ENCODE results near the gene PFKFB2.
A peak's percentile ranks its signal among the peaks of the same experiment; 100 is the strongest.

PFKFB2 gene

GRCh38 chr1:207077470-207078377 lies 24.6 kb downstream of the PFKFB2 start:
- Mint-ChIP-seq H3K27ac (no peak overlapping the region), H3K4me3 (no peak overlapping the region), H3K9me3 (no peaks in the 10 kb centered on the region), H3K4me1 (ENCODE audit: low read depth) (no peaks in the 10 kb centered on the region), H3K36me3 (ENCODE audit: low read depth) (no peaks in the 10 kb centered on the region), H3K27me3 (no peaks in the 10 kb centered on the region)

DNA sequence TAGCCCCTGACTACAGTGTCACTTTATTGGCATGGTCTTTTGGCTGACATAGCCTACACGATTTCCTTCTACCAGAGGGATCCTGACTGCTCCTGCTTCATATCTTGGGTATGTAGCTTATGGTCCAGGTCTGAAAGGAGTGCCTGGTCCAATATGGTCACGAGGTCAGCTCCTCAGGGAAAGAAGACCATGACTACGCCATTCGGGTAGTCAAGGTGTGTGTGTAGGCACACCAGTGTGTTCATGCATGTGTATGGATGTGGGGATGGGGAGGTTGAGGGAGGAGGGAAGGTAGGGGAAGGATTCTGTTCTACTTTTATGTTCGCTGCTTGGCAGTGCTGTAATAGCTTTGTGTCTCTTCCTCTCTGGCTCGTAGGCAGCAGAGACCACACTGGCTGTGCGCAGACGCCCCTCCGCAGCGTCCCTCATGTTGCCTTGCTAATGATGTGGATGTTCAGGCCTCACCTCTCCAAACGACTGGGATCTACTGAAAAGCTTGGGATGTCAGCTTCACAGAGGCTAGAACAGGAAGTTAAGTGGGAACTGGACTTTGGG lies 25.6 kb downstream of the PFKFB2 start:
- no peak overlapping the region for H3K4me3 Mint-ChIP-seq
- H3K36me3 Mint-ChIP-seq (ENCODE audit: low read depth), result no peaks in the 10 kb centered on the region
- no peaks in the 10 kb centered on the region for H3K4me1 Mint-ChIP-seq (ENCODE audit: low read depth)
- no peak overlapping the region for H3K27ac Mint-ChIP-seq
- no peaks in the 10 kb centered on the region for H3K9me3 Mint-ChIP-seq
- H3K27me3 Mint-ChIP-seq, result peaks cover 2% of the 10 kb centered on the region

DNA sequence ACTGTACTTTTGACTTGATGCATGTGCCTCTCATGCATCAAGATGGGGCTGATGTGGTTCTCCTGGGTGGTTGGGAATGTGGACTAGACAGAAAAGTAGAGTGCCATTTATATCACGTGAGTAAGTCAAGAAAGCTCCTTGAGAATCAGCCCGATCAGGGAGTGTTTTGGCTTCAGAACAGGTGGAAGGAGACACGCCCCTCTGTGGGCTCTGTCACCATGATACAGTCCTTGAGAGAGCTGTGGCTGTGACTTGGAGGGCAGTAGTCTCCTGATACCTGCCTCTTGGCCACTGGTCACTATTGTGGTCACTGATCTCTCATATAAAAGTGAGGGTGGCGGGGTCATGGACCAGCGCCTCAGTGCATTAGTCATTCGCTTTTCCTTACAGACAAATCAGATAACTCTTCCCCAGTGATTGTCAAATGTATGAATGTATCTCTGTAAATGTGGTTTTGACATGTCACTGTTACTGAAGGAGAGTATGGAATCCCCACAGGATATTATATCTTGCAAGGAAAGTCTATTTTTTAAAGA lies 26.7 kb downstream of the PFKFB2 start:
- peaks cover 4% of the 10 kb centered on the region for H3K4me1 Mint-ChIP-seq (ENCODE audit: low read depth)
- H3K4me3 Mint-ChIP-seq, result no peak overlapping the region
- H3K36me3 Mint-ChIP-seq (ENCODE audit: low read depth), result no peaks in the 10 kb centered on the region
- peaks cover 2% of the 10 kb centered on the region for H3K27me3 Mint-ChIP-seq
- no peaks in the 10 kb centered on the region for H3K9me3 Mint-ChIP-seq
- H3K27ac Mint-ChIP-seq, result no peak overlapping the region

DNA sequence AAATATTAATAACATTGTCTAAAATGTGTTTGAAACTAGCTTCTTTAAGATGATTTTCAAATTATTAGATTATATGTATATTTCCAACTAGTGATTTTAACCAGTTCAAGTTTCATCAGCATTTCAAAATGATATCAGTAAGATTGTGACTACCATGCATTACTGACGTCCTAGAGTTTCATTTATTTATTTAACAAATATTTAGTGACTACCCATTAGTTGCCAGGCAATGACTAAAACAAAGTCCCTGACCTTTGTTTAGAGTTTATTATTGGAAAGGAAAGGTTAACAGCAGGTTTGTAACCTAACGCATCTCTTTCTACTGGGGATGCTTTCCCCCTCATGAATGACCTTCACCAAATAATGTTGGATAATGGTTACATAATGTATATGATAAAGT lies 28.0 kb downstream of the PFKFB2 start:
- Mint-ChIP-seq H3K36me3 (ENCODE audit: low read depth) (no peaks in the 10 kb centered on the region), H3K27ac (no peak overlapping the region), H3K27me3 (peaks cover 2% of the 10 kb centered on the region), H3K4me3 (no peak overlapping the region), H3K9me3 (no peaks in the 10 kb centered on the region), H3K4me1 (ENCODE audit: low read depth) (peaks cover 10% of the 10 kb centered on the region)

GRCh38 chr1:207081806-207082205 lies 28.7 kb downstream of the PFKFB2 start:
- Mint-ChIP-seq H3K9me3 (no peaks in the 10 kb centered on the region), H3K36me3 (ENCODE audit: low read depth) (no peaks in the 10 kb centered on the region), H3K27me3 (peaks cover 2% of the 10 kb centered on the region), H3K27ac (no peak overlapping the region), H3K4me3 (no peak overlapping the region), H3K4me1 (ENCODE audit: low read depth) (peaks cover 10% of the 10 kb centered on the region)

DNA sequence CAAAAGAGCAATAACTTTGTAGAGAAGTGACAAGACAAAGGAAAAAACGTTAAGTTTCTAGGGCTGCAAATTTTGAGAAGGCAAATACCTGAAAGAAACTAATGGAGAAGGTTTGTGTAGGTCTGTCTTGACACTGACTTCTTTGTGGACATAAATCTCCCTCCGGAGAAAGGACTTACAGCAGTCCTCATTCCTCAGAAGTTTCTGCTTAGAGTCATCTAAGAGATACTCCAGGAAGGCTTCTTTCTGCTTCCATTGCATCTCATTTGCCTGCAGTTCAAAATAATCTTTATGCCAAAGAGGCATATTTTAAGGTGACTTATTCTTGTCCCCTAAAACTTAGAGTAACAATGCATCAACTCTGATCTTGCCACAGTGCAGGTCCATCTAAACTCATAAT lies 31.2 kb downstream of the PFKFB2 start:
- Mint-ChIP-seq H3K27me3 (peaks cover 2% of the 10 kb centered on the region), H3K27ac (no peak overlapping the region), H3K4me1 (ENCODE audit: low read depth) (peaks cover 20% of the 10 kb centered on the region), H3K9me3 (no peaks in the 10 kb centered on the region), H3K36me3 (ENCODE audit: low read depth) (no peaks in the 10 kb centered on the region), H3K4me3 (no peak overlapping the region)

DNA sequence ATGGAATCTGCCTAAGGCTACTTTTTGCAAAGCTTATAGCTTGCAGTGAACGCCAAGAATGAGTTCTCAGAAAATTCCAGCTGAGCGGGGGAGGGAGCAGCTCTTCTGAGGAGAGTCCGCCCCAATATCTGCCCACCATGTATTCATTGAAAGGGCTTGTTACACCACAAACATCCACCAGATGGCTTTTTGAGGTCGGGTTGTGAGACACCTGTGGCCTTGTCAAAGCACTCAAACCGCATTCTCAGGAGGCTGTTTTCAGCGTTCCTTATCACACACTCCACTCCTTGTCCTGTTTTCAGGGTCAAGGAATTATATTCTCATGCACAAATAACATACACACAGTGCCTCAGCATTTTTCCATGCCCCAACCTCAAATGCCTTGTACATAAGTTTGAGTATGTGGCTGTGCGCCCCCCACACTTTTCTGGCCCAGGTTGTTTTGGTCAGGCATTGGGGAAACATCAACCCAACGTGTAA lies 31.7 kb downstream of the PFKFB2 start:
- Mint-ChIP-seq H3K27ac (no peak overlapping the region), H3K36me3 (ENCODE audit: low read depth) (no peaks in the 10 kb centered on the region), H3K4me1 (ENCODE audit: low read depth) (peaks cover 26% of the 10 kb centered on the region), H3K9me3 (no peaks in the 10 kb centered on the region), H3K27me3 (peaks cover 2% of the 10 kb centered on the region), H3K4me3 (no peak overlapping the region)

DNA sequence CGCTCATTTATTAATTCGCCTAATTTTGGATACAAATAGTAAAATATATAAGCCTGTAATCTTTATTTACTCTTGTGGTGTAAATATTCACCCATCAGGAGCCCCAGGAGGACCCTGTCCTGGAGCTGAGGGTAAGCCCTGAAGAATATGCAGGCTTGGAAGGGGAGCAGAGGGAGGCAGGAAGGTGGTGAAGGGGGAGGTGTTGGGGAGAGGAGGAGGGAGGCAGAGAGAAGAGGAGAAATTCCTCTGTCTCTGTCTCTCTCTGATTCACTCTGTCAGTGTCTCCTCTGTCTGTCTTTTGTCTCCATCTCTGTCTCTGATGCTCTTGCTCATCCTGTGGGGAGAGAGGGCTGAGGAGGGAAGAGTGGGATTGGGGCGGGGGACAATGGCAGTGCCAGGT lies 32.8 kb downstream of the PFKFB2 start:
- no peaks in the 10 kb centered on the region for H3K36me3 Mint-ChIP-seq (ENCODE audit: low read depth)
- H3K4me3 Mint-ChIP-seq, result no peak overlapping the region
- no peak overlapping the region for H3K27ac Mint-ChIP-seq
- H3K9me3 Mint-ChIP-seq, result no peaks in the 10 kb centered on the region
- peaks cover 2% of the 10 kb centered on the region for H3K27me3 Mint-ChIP-seq
- H3K4me1 Mint-ChIP-seq (ENCODE audit: low read depth), result peaks cover 33% of the 10 kb centered on the region

DNA sequence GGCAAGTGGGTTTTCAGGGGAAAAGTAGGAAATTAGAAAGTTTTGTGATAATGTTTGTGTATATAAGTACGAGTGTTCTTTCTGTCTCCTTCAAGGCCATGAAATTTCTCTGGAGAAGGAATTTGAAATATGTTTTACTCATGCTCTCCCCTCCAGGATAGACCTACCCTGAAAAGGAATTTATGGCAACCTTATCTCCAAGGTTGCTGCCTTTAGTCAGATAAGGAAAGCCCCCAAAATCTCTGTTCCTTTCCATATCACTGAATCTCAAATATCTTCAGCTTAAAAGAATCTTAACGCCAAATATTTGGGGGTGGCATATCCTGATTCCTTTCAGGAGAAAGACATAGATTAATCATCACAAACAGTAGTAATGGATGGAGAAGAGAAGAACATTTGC lies 35.1 kb downstream of the PFKFB2 start:
- H3K27ac Mint-ChIP-seq, result no peak overlapping the region
- H3K9me3 Mint-ChIP-seq, result no peaks in the 10 kb centered on the region
- H3K4me1 Mint-ChIP-seq (ENCODE audit: low read depth), result peaks cover 33% of the 10 kb centered on the region
- no peak overlapping the region for H3K4me3 Mint-ChIP-seq
- no peaks in the 10 kb centered on the region for H3K36me3 Mint-ChIP-seq (ENCODE audit: low read depth)
- peaks cover 2% of the 10 kb centered on the region for H3K27me3 Mint-ChIP-seq

- peak within 1 kb of the TSS; percentile 75 for H3K4me3 Mint-ChIP-seq
- H3K9me3 Mint-ChIP-seq, result no peaks in the 10 kb centered on the region
- no peaks in the 10 kb centered on the region for H3K36me3 Mint-ChIP-seq (ENCODE audit: low read depth)
- peaks cover 33% of the 10 kb centered on the region for H3K4me1 Mint-ChIP-seq (ENCODE audit: low read depth)
- peak within 1 kb of the TSS; percentile 49 for H3K27ac Mint-ChIP-seq
- no peaks in the 10 kb centered on the region for H3K27me3 Mint-ChIP-seq
These were observed 35.9 kb downstream of the PFKFB2 start, which contains the start of gene C4BPB for GRCh38 chr1:207088701-207089626. Gene C4BPB, plus strand, starts transcription at chr1:207088860. Its CDS starts 672 bp downstream, at chr1:207089532.

DNA sequence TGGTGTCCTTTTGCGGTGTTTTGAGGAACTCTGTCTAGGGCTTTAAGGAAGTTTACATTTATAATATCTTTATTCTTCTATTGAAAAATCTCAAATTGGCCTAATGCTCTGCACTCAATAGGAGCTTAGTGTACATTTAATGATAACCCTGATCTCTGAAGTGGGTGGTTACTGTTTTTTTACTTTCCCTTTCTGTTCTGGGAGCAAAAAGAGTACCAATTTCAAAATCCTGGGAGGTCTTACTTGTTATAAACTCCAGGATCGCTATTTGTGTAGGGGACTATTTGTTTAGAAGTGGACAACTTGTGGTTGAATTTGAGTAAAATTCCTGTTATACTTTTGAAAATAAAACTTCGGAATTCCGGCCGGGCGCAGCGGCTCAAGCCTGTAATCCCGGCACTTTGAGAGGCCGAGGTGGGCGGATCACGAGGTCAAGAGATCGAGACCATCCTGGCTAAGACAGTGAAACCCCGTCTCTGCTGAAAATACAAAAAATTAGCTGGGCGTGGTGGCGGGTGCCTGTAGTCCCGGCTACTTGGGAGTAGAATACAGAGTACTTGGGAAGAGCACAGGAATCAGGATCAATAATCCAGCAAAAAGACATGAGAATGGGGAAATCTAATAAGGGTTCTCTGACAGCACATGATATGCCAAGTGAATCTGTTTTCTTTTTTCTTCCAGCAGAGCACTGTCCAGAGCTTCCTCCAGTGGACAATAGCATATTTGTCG lies 36.7 kb downstream of the PFKFB2 start:
- Mint-ChIP-seq H3K9me3 (no peaks in the 10 kb centered on the region), H3K4me1 (ENCODE audit: low read depth) (peaks cover 29% of the 10 kb centered on the region), H3K36me3 (ENCODE audit: low read depth) (no peaks in the 10 kb centered on the region), H3K27me3 (no peaks in the 10 kb centered on the region), H3K4me3 (peak overlapping the region; percentile 75), H3K27ac (peak overlapping the region; percentile 49)

DNA sequence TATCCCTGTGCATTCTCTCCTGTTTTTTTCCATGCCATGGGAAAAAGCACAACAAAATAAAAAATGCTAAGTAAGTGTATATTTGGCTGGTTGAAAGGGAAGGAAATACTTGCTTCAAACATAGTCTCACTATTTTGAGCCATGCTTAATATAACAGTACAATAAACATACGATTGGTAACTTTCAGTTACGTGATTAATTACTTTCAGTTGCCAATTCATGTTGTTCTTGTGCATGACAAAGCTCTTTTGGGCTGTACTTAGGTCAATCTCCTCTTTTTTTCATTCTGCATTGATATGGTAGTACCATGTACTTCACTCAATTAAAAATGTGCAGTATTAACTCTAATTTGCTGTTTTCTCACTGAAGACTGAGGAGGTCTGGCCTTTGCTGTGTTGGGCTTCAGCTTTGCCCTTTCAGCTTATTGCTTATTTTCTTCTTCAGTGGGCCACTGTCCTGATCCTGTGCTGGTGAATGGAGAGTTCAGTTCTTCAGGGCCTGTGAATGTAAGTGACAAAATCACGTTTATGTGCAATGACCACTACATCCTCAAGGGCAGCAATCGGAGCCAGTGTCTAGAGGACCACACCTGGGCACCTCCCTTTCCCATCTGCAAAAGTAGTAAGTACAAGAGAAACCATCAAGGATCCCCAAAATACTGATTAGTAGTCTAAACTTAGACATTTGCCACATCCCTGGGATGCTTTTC lies 38.3 kb downstream of the PFKFB2 start:
- H3K4me1 Mint-ChIP-seq (ENCODE audit: low read depth), result peaks cover 22% of the 10 kb centered on the region
- no peaks in the 10 kb centered on the region for H3K27me3 Mint-ChIP-seq
- no peaks in the 10 kb centered on the region for H3K9me3 Mint-ChIP-seq
- no peak overlapping the region for H3K4me3 Mint-ChIP-seq
- no peaks in the 10 kb centered on the region for H3K36me3 Mint-ChIP-seq (ENCODE audit: low read depth)
- H3K27ac Mint-ChIP-seq, result no peak overlapping the region

DNA sequence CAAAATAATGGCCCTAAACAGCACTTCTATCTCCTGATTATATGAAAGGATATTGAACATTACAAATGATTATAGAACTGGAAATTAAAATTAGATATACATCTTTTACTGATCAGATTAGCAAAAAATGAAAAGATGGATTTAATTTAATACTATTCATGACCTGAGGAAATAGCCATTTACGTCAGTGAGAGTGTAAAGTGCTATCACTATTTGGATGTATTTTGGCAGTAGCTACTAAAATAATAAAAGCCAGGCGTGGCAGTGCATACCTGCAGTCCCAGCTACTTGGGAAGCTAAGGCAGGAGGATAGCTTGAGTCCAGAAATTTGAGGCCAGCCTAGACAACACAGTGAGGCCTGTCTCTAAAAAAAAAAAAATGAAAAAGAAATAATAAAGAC lies 40.9 kb downstream of the PFKFB2 start:
- no peaks in the 10 kb centered on the region for H3K27me3 Mint-ChIP-seq
- no peak overlapping the region for H3K27ac Mint-ChIP-seq
- H3K36me3 Mint-ChIP-seq (ENCODE audit: low read depth), result no peaks in the 10 kb centered on the region
- peaks cover 26% of the 10 kb centered on the region for H3K4me1 Mint-ChIP-seq (ENCODE audit: low read depth)
- no peak overlapping the region for H3K4me3 Mint-ChIP-seq
- H3K9me3 Mint-ChIP-seq, result no peaks in the 10 kb centered on the region

Measured in stimulated activated naive CD8-positive, alpha-beta T cell treated with anti-CD3 and anti-CD28 coated beads, Interleukin-15, Interleukin-2, amounts not matched to agents 100 ng/mL and 50 ng/mL, for 24 hours (primary cell).